HepG2 (cell line): ENCODE measurements around the gene NOSIP. TPM values are rescaled to one million over a fixed set of nuclear protein-coding genes. Genes with fewer than 3 reads are reported as not detected.

Source experiments
- ATF2 ChIP-seq: sonication (generic); formaldehyde crosslinking; IDR thresholded peaks from 2 replicates; pipeline ENCODE4 v1.4.0; 2020; ENCODE audit warnings: missing genetic modification reagents
- ATF7 ChIP-seq, 2 experiments: fragments of 450-650 bp in 1 of 2; sonication (generic) in 1 of 2; formaldehyde crosslinking in 1 of 2; IDR thresholded peaks; 2 replicates each; pipeline versions ENCODE4 v1.4.0 to v1.6.1; 2016 to 2020; ENCODE audit warnings: antibody characterized with exemption in 1 of 2, mild to moderate bottlenecking in 1 of 2, missing genetic modification reagents in 1 of 2
- ATM ChIP-seq: fragments of 450-650 bp; IDR thresholded peaks from 2 replicates; pipeline ENCODE4 v1.7.1; 2017; ENCODE audit warnings: mild to moderate bottlenecking, borderline replicate concordance
- CC2D1A ChIP-seq: sonication (generic); formaldehyde crosslinking; IDR thresholded peaks from 2 replicates; pipeline ENCODE4 v1.8.1; 2023; ENCODE audit warnings: mild to moderate bottlenecking, missing genetic modification reagents
- CENPX ChIP-seq: sonication (generic); formaldehyde crosslinking; IDR thresholded peaks from 2 replicates; pipeline ENCODE4 v1.9.0; 2021; ENCODE audit warnings: mild to moderate bottlenecking, missing genetic modification reagents, moderate library complexity
- EEA1 ChIP-seq: sonication (generic); formaldehyde crosslinking; IDR thresholded peaks from 2 replicates; pipeline ENCODE4 v1.5.1; 2020; ENCODE audit warnings: mild to moderate bottlenecking, missing genetic modification reagents, borderline replicate concordance
- ERF ChIP-seq: IDR thresholded peaks from 2 replicates; pipeline ENCODE4 v1.6.1; 2018; ENCODE audit warnings: missing biosample characterization, missing genetic modification reagents
- HMG20B ChIP-seq: conservative IDR thresholded peaks from 2 replicates; pipeline ENCODE4 v1.6.1; 2016; ENCODE audit warnings: missing genetic modification reagents, missing compliant biosample characterization
- KAT2B ChIP-seq: fragments of 150-350 bp; IDR thresholded peaks from 2 replicates; pipeline ENCODE4 v1.6.1; 2014; ENCODE audit warnings: low read depth, low read length, borderline replicate concordance
- KDM1A ChIP-seq: IDR thresholded peaks from 2 replicates; pipeline ENCODE4 v1.6.1; 2016; ENCODE audit warnings: missing compliant biosample characterization
- MIXL1 ChIP-seq: IDR thresholded peaks from 2 replicates; pipeline ENCODE4 v1.6.1; 2016
- NCOA1 ChIP-seq: sonication (generic); formaldehyde crosslinking; IDR thresholded peaks from 2 replicates; pipeline ENCODE4 v1.9.0; 2021; ENCODE audit warnings: missing genetic modification reagents
- NFATC3 ChIP-seq: sonication (generic); formaldehyde crosslinking; IDR thresholded peaks from 2 replicates; pipeline ENCODE4 v1.5.1; 2020; ENCODE audit warnings: mild to moderate bottlenecking, missing genetic modification reagents
- POLR2AphosphoS2 ChIP-seq: IDR thresholded peaks from 2 replicates; pipeline ENCODE4 v1.6.1; 2011; ENCODE audit warnings: low read depth, low read length, improper control_type of control experiment
- SIX4 ChIP-seq: sonication (generic); formaldehyde crosslinking; IDR thresholded peaks from 2 replicates; pipeline ENCODE4 v1.4.0; 2020; ENCODE audit warnings: missing genetic modification reagents
- TBL1XR1 ChIP-seq: fragments of 150-350 bp; IDR thresholded peaks from 2 replicates; pipeline ENCODE4 v1.6.1; 2014; ENCODE audit warnings: borderline replicate concordance, low read length; ENCODE audit not compliant: partially characterized antibody
- TP53 ChIP-seq: sonication (generic); formaldehyde crosslinking; conservative IDR thresholded peaks from 2 replicates; pipeline ENCODE4 v1.4.0; 2020; ENCODE audit warnings: missing genetic modification reagents
- ZBTB20 ChIP-seq: sonication (generic); formaldehyde crosslinking; IDR thresholded peaks from 2 replicates; pipeline ENCODE4 v1.8.1; 2023; ENCODE audit warnings: missing genetic modification reagents, low read depth, mild to moderate bottlenecking, borderline replicate concordance
- ZBTB25 ChIP-seq: IDR thresholded peaks from 2 replicates; pipeline ENCODE4 v1.6.1; 2018; ENCODE audit warnings: missing genetic modification reagents
- ZNF225 ChIP-seq: sonication (generic); formaldehyde crosslinking; IDR thresholded peaks from 2 replicates; pipeline ENCODE4 v1.4.0; 2020; ENCODE audit warnings: mild to moderate bottlenecking, missing genetic modification reagents
- ZNF296 ChIP-seq: sonication (generic); formaldehyde crosslinking; conservative IDR thresholded peaks from 2 replicates; pipeline ENCODE4 v1.5.0; 2020; ENCODE audit warnings: mild to moderate bottlenecking, missing genetic modification reagents
- ZNF431 ChIP-seq: sonication (generic); formaldehyde crosslinking; IDR thresholded peaks from 2 replicates; pipeline ENCODE4 v1.9.0; 2022; ENCODE audit warnings: missing genetic modification reagents, low read depth, mild to moderate bottlenecking, borderline replicate concordance
- ZNF572 ChIP-seq: sonication (generic); formaldehyde crosslinking; IDR thresholded peaks from 2 replicates; pipeline ENCODE4 v1.5.1; 2020; ENCODE audit warnings: mild to moderate bottlenecking, missing genetic modification reagents
- ZNF652 ChIP-seq: IDR thresholded peaks from 2 replicates; pipeline ENCODE4 v1.6.1; 2016; ENCODE audit warnings: low read depth, borderline replicate concordance
- ZNF737 ChIP-seq: sonication (generic); formaldehyde crosslinking; IDR thresholded peaks from 2 replicates; pipeline ENCODE4 v1.5.0; 2020; ENCODE audit warnings: missing genetic modification reagents, mild to moderate bottlenecking, borderline replicate concordance
- ZSCAN22 ChIP-seq: sonication (generic); formaldehyde crosslinking; IDR thresholded peaks from 2 replicates; pipeline ENCODE4 v1.4.0; 2020; ENCODE audit warnings: mild to moderate bottlenecking, missing genetic modification reagents
- polyA plus RNA-seq, 8 experiments: library from polyadenylated mRNA; depleted of rRNA in 3 of 8; stranded (reverse) in 7 of 8; unstranded in 1 of 8; fragments of >200 nt; fragmentation: Illumina TruSeq in 4 of 8; extraction: Trizol in 4 of 8; gene quantifications; 2 replicates each; pipeline versions ENCODE4 v1.2.1 to v1.2.3, GENCODE V29; 2011 to 2016; ENCODE audit warnings: low read depth in 4 of 8, missing spikeins in 1 of 8, mixed read lengths in 1 of 8; ENCODE audit not compliant: insufficient read depth in 1 of 8
- total RNA-seq, 5 experiments: library from RNA; depleted of rRNA; stranded (reverse); fragments of >200 nt; fragmentation: Illumina TruSeq; extraction: Trizol; gene quantifications; 2 replicates each; pipeline ENCODE4 v1.2.3, GENCODE V29; 2016; ENCODE audit warnings: low read depth in 1 of 5
- TF ChIP-seq, protein P1 (sequence below): IDR thresholded peaks from 2 replicates; pipeline ENCODE4 v1.6.1; 2016; ENCODE audit warnings: low read depth, borderline replicate concordance
- TF ChIP-seq, protein P2 (sequence below): sonication (generic); formaldehyde crosslinking; IDR thresholded peaks from 2 replicates; pipeline ENCODE4 v1.9.0; 2021; ENCODE audit warnings: missing genetic modification reagents, borderline replicate concordance

Gene NOSIP
- total and polyA plus RNA-seq, 2 of the 13 experiments (the other 11 are each of a cell fraction or from before 2014, with no cell fraction given) = 54.3 to 78.0 TPM

DNA sequence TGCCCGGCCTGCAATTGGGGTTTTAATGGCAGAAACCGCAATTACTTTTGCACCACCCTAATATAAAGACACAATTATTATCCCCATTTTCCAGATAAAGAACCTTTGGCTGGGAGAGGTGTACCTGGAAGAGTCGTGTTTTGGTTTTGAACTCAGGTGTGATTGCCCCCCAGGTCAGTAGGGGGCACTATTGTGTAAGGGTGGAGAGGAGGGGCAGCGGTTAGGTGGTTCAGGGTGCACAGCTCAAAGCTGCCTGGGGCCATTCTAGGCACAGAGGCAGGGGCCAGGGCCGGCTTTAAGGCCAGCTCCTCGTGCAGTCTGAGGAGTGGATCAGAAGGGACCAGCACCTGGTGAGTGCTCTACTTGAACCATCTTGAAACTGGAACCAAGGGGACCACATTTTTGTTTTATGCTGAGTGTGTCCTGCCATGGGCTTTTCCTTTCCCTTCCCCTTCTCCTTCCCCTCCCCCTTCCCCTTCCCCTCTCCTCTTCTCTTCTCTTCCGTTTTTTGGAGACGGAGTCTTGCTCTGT, 73.7 kb downstream of the NOSIP start (continued):
- TF ChIP-seq ZNF225 (CRISPR knock-in tag) = no peak
- TF ChIP-seq ATM = no peak
- no peak for TF ChIP-seq EEA1
- no peak for TF ChIP-seq MIXL1 (CRISPR knock-in tag)
- no peak for TF ChIP-seq ZNF431 (CRISPR knock-in tag)
- TF ChIP-seq SIX4 = no peak
- TF ChIP-seq ERF (CRISPR knock-in tag) = peak; percentile 32; the same call in 1 of the 2 replicates
- no peak for TF ChIP-seq ZBTB20
- TF ChIP-seq ZNF737 (CRISPR knock-in tag) = no peak
- TF ChIP-seq CC2D1A (CRISPR knock-in tag) = no peak
- no peak for TF ChIP-seq HMG20B (CRISPR knock-in tag)
- TF ChIP-seq ZNF296 = no peak
- TF ChIP-seq KAT2B = no peak
- no peak for TF ChIP-seq ZBTB25 (CRISPR knock-in tag)
- TF ChIP-seq, protein P1, sequence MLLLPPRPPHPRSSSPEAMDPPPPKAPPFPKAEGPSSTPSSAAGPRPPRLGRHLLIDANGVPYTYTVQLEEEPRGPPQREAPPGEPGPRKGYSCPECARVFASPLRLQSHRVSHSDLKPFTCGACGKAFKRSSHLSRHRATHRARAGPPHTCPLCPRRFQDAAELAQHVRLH (CRISPR knock-in tag) = no peak
- TF ChIP-seq NCOA1 (CRISPR knock-in tag) = no peak
- no peak for TF ChIP-seq TP53 (CRISPR knock-in tag)
- no peak for TF ChIP-seq ZSCAN22 (CRISPR knock-in tag)
- TF ChIP-seq TBL1XR1 = no peak
- no peak for TF ChIP-seq ATF7 (IDR thresholded peaks at IDR 0.05)
- no peak for TF ChIP-seq ATF7 (CRISPR knock-in tag; IDR thresholded peaks at IDR 0.05)
- TF ChIP-seq ZNF572 (CRISPR knock-in tag) = no peak
- no peak for TF ChIP-seq POLR2AphosphoS2
- no peak for TF ChIP-seq ATF2 (CRISPR knock-in tag)
- no peak for TF ChIP-seq CENPX
- no peak for TF ChIP-seq ZNF652 (CRISPR knock-in tag)
- TF ChIP-seq, protein P2, sequence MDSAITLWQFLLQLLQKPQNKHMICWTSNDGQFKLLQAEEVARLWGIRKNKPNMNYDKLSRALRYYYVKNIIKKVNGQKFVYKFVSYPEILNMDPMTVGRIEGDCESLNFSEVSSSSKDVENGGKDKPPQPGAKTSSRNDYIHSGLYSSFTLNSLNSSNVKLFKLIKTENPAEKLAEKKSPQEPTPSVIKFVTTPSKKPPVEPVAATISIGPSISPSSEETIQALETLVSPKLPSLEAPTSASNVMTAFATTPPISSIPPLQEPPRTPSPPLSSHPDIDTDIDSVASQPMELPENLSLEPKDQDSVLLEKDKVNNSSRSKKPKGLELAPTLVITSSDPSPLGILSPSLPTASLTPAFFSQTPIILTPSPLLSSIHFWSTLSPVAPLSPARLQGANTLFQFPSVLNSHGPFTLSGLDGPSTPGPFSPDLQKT (CRISPR knock-in tag) = no peak
- peak; percentile 27; the same call in 1 of the 2 replicates for TF ChIP-seq KDM1A
- TF ChIP-seq NFATC3 (CRISPR knock-in tag) = no peak
